SK-N-SH treated with all-trans-retinoic acid at 6 μM for 48 hours (cell line): ENCODE measurements around the gene SHB.

Source experiments
- ATAC-seq: fragments of 200-7000 bp; cut with Tn5 transposase; 3 replicates; pipeline ENCODE4 v1.9.1; 2020; ENCODE audit warnings: mild to moderate bottlenecking, moderate library complexity
- ARNTL ChIP-seq: fragments of 450-650 bp; formaldehyde crosslinking; IDR thresholded peaks from 2 replicates; pipeline ENCODE4 v1.5.0; 2020; ENCODE audit warnings: low read depth, mild to moderate bottlenecking, moderate library complexity, borderline replicate concordance
- BACH2 ChIP-seq: fragments of 250-450 bp; sonication (Bioruptor Pico); IDR thresholded peaks from 2 replicates; pipeline ENCODE4 v1.9.0; 2021; ENCODE audit warnings: mild to moderate bottlenecking, borderline replicate concordance
- CREB5 ChIP-seq: fragments of 250-450 bp; sonication (Bioruptor Pico); IDR thresholded peaks from 2 replicates; pipeline ENCODE4 v1.5.1; 2020; ENCODE audit warnings: low read depth, mild to moderate bottlenecking, moderate library complexity
- CSDC2 ChIP-seq: fragments of 250-450 bp; sonication (Bioruptor Pico); IDR thresholded peaks from 2 replicates; pipeline ENCODE4 v1.5.0; 2020; ENCODE audit warnings: mild to moderate bottlenecking, moderate library complexity
- CSRNP3 ChIP-seq: fragments of 250-450 bp; sonication (Bioruptor Pico); IDR thresholded peaks from 2 replicates; pipeline ENCODE4 v1.5.1; 2021; ENCODE audit warnings: mild to moderate bottlenecking, moderate library complexity
- ESRRG ChIP-seq: fragments of 250-450 bp; sonication (Bioruptor Pico); IDR thresholded peaks from 2 replicates; pipeline ENCODE4 v1.6.1; 2021; ENCODE audit warnings: mild to moderate bottlenecking
- ISL1 ChIP-seq: fragments of 250-450 bp; sonication (Bioruptor Pico); IDR thresholded peaks from 2 replicates; pipeline ENCODE4 v2.1.2; 2022; ENCODE audit warnings: mild to moderate bottlenecking, moderate library complexity
- OSR1 ChIP-seq: fragments of 250-450 bp; sonication (Bioruptor Pico); IDR thresholded peaks from 2 replicates; pipeline ENCODE4 v1.8.0; 2022; ENCODE audit warnings: moderate library complexity, mild to moderate bottlenecking, inconsistent platforms
- PATZ1 ChIP-seq: fragments of 250-450 bp; sonication (Bioruptor Pico); IDR thresholded peaks from 2 replicates; pipeline ENCODE4 v1.8.0; 2020; ENCODE audit warnings: mild to moderate bottlenecking, moderate library complexity, borderline replicate concordance
- POU6F1 ChIP-seq: fragments of 250-450 bp; sonication (Bioruptor Pico); IDR thresholded peaks from 2 replicates; pipeline ENCODE4 v1.8.0; 2021; ENCODE audit warnings: low read depth, mild to moderate bottlenecking, moderate library complexity, borderline replicate concordance
- PPARA ChIP-seq: fragments of 250-450 bp; sonication (Bioruptor Pico); IDR thresholded peaks from 2 replicates; pipeline ENCODE4 v1.5.0; 2020; ENCODE audit warnings: mild to moderate bottlenecking, borderline replicate concordance
- RARB ChIP-seq: fragments of 250-450 bp; sonication (Bioruptor Pico); IDR thresholded peaks from 2 replicates; pipeline ENCODE4 v1.8.0; 2021; ENCODE audit warnings: mild to moderate bottlenecking, moderate library complexity
- SNAI2 ChIP-seq: fragments of 250-450 bp; sonication (Bioruptor Pico); IDR thresholded peaks from 2 replicates; pipeline ENCODE4 v1.5.0; 2020; ENCODE audit warnings: mild to moderate bottlenecking, moderate library complexity
- TSHZ2 ChIP-seq: fragments of 250-450 bp; sonication (Bioruptor Pico); IDR thresholded peaks from 2 replicates; pipeline ENCODE4 v1.5.0; 2020; ENCODE audit warnings: mild to moderate bottlenecking, moderate library complexity
- ZFP3 ChIP-seq: fragments of 250-450 bp; sonication (Bioruptor Pico); IDR thresholded peaks from 2 replicates; pipeline ENCODE4 v1.5.0; 2020; ENCODE audit warnings: mild to moderate bottlenecking, moderate library complexity
- ZNF565 ChIP-seq: fragments of 450-650 bp; formaldehyde crosslinking; conservative IDR thresholded peaks from 2 replicates; pipeline ENCODE4 v1.5.0; 2020; ENCODE audit warnings: low read depth, mild to moderate bottlenecking, moderate library complexity
- ZNF8 ChIP-seq: fragments of 450-650 bp; formaldehyde crosslinking; IDR thresholded peaks from 2 replicates; pipeline ENCODE4 v1.5.0; 2020; ENCODE audit warnings: mild to moderate bottlenecking, moderate library complexity

SHB gene

GRCh38 chr9:38079461-38080031 lies 10.5 kb upstream of the SHB start (continued):
- TF ChIP-seq ZNF8 (no peak), RARB (CRISPR knock-in tag) (no peak), CSRNP3 (no peak)

- ATAC-seq, result no peak
- TF ChIP-seq ZNF565 (CRISPR knock-in tag), result no peak
- TF ChIP-seq ZNF8, result no peak
- TF ChIP-seq CSDC2 (CRISPR knock-in tag), result no peak
These were observed 6.2 kb upstream of the SHB start for GRCh38 chr9:38075272-38075671.

- TF ChIP-seq PPARA (no peak), ZNF8 (no peak), CREB5 (no peak), RARB (CRISPR knock-in tag) (no peak), ARNTL (CRISPR knock-in tag) (no peak), SNAI2 (CRISPR knock-in tag) (no peak), BACH2 (no peak), TSHZ2 (no peak), CSRNP3 (no peak), OSR1 (CRISPR knock-in tag) (no peak), ZFP3 (CRISPR knock-in tag) (no peak), ISL1 (no peak), PATZ1 (CRISPR knock-in tag) (no peak)
- TF ChIP-seq, all 23 proteins: peak for 0
These were observed 5.5 kb upstream of the SHB start for GRCh38 chr9:38074441-38074961.

GRCh38 chr9:38073882-38074281 lies 4.9 kb upstream of the SHB start:
- ATAC-seq, result no peak
- TF ChIP-seq POU6F1 (no peak), ESRRG (no peak)

More at GRCh38 chr9:38074441-38074961, 5.5 kb upstream of the SHB start:
- peak; percentile 9; the same call in 2 of the 3 replicates for ATAC-seq
